PC-3 (cell line): ENCODE measurements around the gene MANEAL. TPM values are rescaled to one million over a fixed set of nuclear protein-coding genes. Genes with fewer than 3 reads are reported as not detected.

Source experiments
- ATAC-seq: fragments of 200-7000 bp; cut with Tn5 transposase; 2 replicates; pipeline ENCODE4 v1.9.1; 2020; ENCODE audit warnings: mild to moderate bottlenecking, moderate library complexity
- BruUV-seq: library from RNA; stranded (reverse); fragments of 400-500 nt; replicated peaks from 2 replicates; lab custom pipeline; 2021; lab: Mats Ljungman, UMichigan
- CTCF ChIA-PET: fragments of 300-600 bp; sonication (Branson Sonifier 250); formaldehyde crosslinking; loops from one replicate; lab custom pipeline; 2022; ENCODE audit warnings: antibody characterized with exemption; lab: Charles Lee
- POLR2A ChIA-PET: fragments of 300-600 bp; sonication (Branson Sonifier 250); formaldehyde crosslinking; loops from one replicate; lab custom pipeline; 2022; ENCODE audit warnings: antibody characterized with exemption; ENCODE audit not compliant: unreplicated experiment; lab: Charles Lee
- DNase-seq: peaks from one replicate; pipeline ENCODE4 v3.0.0-alpha.2; 2015
- H2AFZ ChIP-seq: fragments of 300-600 bp; sonication (generic); 2 replicates; pipeline ENCODE4 v1.6.0; 2016; ENCODE audit warnings: antibody characterized with exemption, low read length
- H3F3A ChIP-seq: fragments of 300-600 bp; sonication (generic); one replicate; pipeline ENCODE4 v1.6.0; 2017; ENCODE audit warnings: antibody characterized with exemption, low read length, control low read depth, mild to moderate bottlenecking; ENCODE audit not compliant: unreplicated experiment
- H3K27ac ChIP-seq: fragments of 300-600 bp; sonication (generic); 2 replicates; pipeline ENCODE4 v1.5.1; 2016; ENCODE audit warnings: mild to moderate bottlenecking, low read length
- H3K27me3 ChIP-seq: fragments of 300-600 bp; sonication (generic); 2 replicates; pipeline ENCODE4 v1.6.1; 2016; ENCODE audit warnings: low read length, mixed read lengths
- H3K36me3 ChIP-seq: fragments of 300-600 bp; sonication (generic); 2 replicates; pipeline ENCODE4 v1.6.1; 2016; ENCODE audit warnings: low read depth, mixed run types, low read length, mixed read lengths
- H3K4me1 ChIP-seq: fragments of 300-600 bp; sonication (generic); 2 replicates; pipeline ENCODE4 v1.5.1; 2016; ENCODE audit warnings: low read length; ENCODE audit not compliant: insufficient read depth
- H3K4me2 ChIP-seq: fragments of 300-600 bp; sonication (generic); 2 replicates; pipeline ENCODE4 v1.6.0; 2016; ENCODE audit warnings: low read length
- H3K4me3 ChIP-seq: fragments of 300-600 bp; sonication (generic); 2 replicates; pipeline ENCODE4 v1.5.1; 2016; ENCODE audit warnings: mild to moderate bottlenecking, low read length, mixed read lengths
- H3K79me2 ChIP-seq: fragments of 300-600 bp; sonication (generic); 2 replicates; pipeline ENCODE4 v1.6.1; 2017; ENCODE audit warnings: low read length, mixed read lengths
- H3K9ac ChIP-seq: fragments of 300-600 bp; sonication (generic); 2 replicates; pipeline ENCODE4 v1.6.0; 2016; ENCODE audit warnings: mild to moderate bottlenecking, low read length
- H3K9me2 ChIP-seq: fragments of 300-600 bp; sonication (generic); replicated peaks from 2 replicates; pipeline ENCODE4 v1.6.1; 2016; ENCODE audit warnings: mixed run types, low read length, mixed read lengths
- H3K9me3 ChIP-seq: fragments of 300-600 bp; sonication (generic); 2 replicates; pipeline ENCODE4 v1.6.1; 2016; ENCODE audit warnings: low read length, mixed read lengths
- H4K20me1 ChIP-seq: fragments of 300-600 bp; sonication (generic); 2 replicates; pipeline ENCODE4 v1.6.1; 2016; ENCODE audit warnings: low read length, mixed read lengths
- EZH2 ChIP-seq: fragments of 300-600 bp; sonication (generic); IDR thresholded peaks from one replicate; pipeline ENCODE4 v1.6.1; 2017; ENCODE audit warnings: antibody characterized with exemption, mild to moderate bottlenecking, low read length; ENCODE audit not compliant: unreplicated experiment
- EZH2phosphoT487 ChIP-seq: fragments of 300-600 bp; sonication (generic); IDR thresholded peaks from 2 replicates; pipeline ENCODE4 v1.6.1; 2018; ENCODE audit warnings: mild to moderate bottlenecking, antibody characterized with exemption, low read length, borderline replicate concordance
- intact Hi-C: fragments of 100-400 bp; cut with micrococcal nuclease; formaldehyde crosslinking; loops from 2 replicates; pipeline ENCODE4 v1.9.0; 2023
- total RNA-seq: library from RNA; depleted of rRNA; stranded (reverse); fragments of >200 nt; gene quantifications from 2 replicates; pipeline ENCODE4 v1.2.3, GENCODE V29; 2014
- TF ChIP-seq, protein P1 (sequence below): fragments of 300-600 bp; sonication (generic); conservative IDR thresholded peaks from 2 replicates; pipeline ENCODE4 v1.5.1; 2017; ENCODE audit warnings: antibody characterized with exemption, low read depth, mild to moderate bottlenecking, low read length

Gene MANEAL
- total RNA-seq, 1 experiment from 2014 or later, result 47.6 TPM

- no peaks in the 10 kb centered on the region for H3K79me2 ChIP-seq
- no peak for DNase-seq
- peaks cover 5% of the 10 kb centered on the region; the same call in 1 of the 2 replicates for H3K4me1 ChIP-seq
- no peak overlapping the region for H3K4me3 ChIP-seq
- no peak overlapping the region for H3K9ac ChIP-seq
- H2AFZ ChIP-seq, result no peak overlapping the region
- ChIA-PET POLR2A (no interaction called here), CTCF (no interaction called here)
- no peaks in the 10 kb centered on the region for H3K9me3 ChIP-seq
- ATAC-seq, result no peak
- H3F3A ChIP-seq, result no peaks in the 10 kb centered on the region
- no peaks in the 10 kb centered on the region for H3K36me3 ChIP-seq
- no peaks in the 10 kb centered on the region for H3K27me3 ChIP-seq
- H4K20me1 ChIP-seq, result no peaks in the 10 kb centered on the region
- no peak overlapping the region for H3K27ac ChIP-seq
- BruUV-seq, result no TSS peak
- H3K4me2 ChIP-seq, result no peak overlapping the region
- intact Hi-C loops, result no loop called here
- no peaks in the 10 kb centered on the region for H3K9me2 ChIP-seq
- no peak for TF ChIP-seq EZH2
- no peak for TF ChIP-seq EZH2phosphoT487
- TF ChIP-seq, protein P1, sequence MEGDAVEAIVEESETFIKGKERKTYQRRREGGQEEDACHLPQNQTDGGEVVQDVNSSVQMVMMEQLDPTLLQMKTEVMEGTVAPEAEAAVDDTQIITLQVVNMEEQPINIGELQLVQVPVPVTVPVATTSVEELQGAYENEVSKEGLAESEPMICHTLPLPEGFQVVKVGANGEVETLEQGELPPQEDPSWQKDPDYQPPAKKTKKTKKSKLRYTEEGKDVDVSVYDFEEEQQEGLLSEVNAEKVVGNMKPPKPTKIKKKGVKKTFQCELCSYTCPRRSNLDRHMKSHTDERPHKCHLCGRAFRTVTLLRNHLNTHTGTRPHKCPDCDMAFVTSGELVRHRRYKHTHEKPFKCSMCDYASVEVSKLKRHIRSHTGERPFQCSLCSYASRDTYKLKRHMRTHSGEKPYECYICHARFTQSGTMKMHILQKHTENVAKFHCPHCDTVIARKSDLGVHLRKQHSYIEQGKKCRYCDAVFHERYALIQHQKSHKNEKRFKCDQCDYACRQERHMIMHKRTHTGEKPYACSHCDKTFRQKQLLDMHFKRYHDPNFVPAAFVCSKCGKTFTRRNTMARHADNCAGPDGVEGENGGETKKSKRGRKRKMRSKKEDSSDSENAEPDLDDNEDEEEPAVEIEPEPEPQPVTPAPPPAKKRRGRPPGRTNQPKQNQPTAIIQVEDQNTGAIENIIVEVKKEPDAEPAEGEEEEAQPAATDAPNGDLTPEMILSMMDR, result no peak
These were observed 37.6 kb upstream of the MANEAL start for GRCh38 chr1:37755951-37756560.

DNA sequence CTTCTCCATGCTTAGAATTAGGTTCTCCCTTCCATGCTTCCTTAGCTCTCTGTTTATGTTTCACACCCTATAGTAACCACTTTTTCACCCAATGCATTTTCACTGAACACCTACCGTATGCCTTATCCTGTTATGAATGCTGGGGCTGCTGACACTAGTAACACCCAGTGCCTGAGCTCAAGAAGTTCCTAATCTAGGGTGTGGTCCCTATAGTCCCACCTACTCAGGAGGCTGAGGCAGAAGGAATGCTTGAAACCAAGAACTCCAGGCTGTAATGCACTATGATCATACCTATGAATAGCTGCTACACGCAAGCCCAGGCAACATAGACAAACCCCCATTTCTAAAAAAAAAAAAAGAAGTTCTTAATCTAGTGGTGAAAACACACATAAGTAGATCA, 34.2 kb upstream of the MANEAL start:
- intact Hi-C loops, result no loop called here
- TF ChIP-seq EZH2, result no peak
- TF ChIP-seq EZH2phosphoT487, result no peak
- TF ChIP-seq, protein P1, result no peak
- no peak overlapping the region for H3K9ac ChIP-seq
- no peaks in the 10 kb centered on the region for H4K20me1 ChIP-seq
- H3K9me2 ChIP-seq, result no peaks in the 10 kb centered on the region
- no peaks in the 10 kb centered on the region for H3K9me3 ChIP-seq
- H3K27me3 ChIP-seq, result peaks cover 8% of the 10 kb centered on the region; the same call in 1 of the 2 replicates
- H3K4me2 ChIP-seq, result no peak overlapping the region
- CTCF ChIA-PET, result no interaction called here
- DNase-seq (no peak), ATAC-seq (no peak)
- H3F3A ChIP-seq, result no peaks in the 10 kb centered on the region
- no peak overlapping the region for H3K27ac ChIP-seq
- no TSS peak for BruUV-seq
- no peak overlapping the region for H3K4me3 ChIP-seq
- H3K36me3 ChIP-seq, result no peaks in the 10 kb centered on the region
- H2AFZ ChIP-seq, result no peak overlapping the region
- POLR2A ChIA-PET, result no interaction called here
- no peaks in the 10 kb centered on the region for H3K79me2 ChIP-seq
- peaks cover 5% of the 10 kb centered on the region; the same call in 1 of the 2 replicates for H3K4me1 ChIP-seq

DNA sequence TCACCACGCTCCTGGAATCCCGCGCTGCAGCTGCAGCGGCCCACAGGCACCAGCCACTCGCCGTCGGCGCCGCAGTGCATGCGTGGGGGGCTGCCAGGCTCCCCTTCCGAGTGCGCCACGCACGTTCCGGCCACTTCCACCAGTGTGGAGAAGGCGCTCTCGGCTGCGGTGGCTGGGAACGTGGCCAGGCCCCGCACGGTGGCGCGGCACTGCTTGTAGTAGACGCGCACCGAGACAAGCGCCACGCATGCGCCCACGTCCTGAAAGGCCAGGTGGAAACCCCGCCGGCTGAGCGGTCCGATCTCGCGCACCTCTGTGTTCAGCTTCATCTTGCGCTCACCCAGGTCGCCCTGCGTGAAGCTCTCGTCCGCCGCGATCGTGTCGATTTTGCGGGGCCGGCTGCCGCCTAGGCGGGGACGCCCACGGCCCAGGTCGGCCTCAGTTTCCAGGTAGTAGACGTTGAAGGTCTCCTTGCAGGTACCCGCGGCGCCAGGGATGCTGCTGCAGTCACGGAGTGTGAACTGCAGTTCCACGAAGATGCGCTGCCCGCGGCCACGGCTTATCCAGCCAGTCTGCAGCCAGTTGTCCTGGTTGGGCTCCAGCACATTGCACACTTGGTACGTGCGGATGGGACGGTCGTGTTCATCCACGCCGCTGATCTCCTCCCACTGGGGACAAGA, 32.1 kb upstream of the MANEAL start:
- H3K27ac ChIP-seq, result no peak overlapping the region
- TF ChIP-seq EZH2phosphoT487 (no peak), EZH2 (no peak)
- TF ChIP-seq, protein P1, result no peak
- H3K9ac ChIP-seq, result no peak overlapping the region
- H3K9me3 ChIP-seq, result no peaks in the 10 kb centered on the region
- H3K27me3 ChIP-seq, result peaks cover 28% of the 10 kb centered on the region
- ChIA-PET CTCF (no interaction called here), POLR2A (no interaction called here)
- DNase-seq (no peak), ATAC-seq (no peak)
- H3K36me3 ChIP-seq, result no peaks in the 10 kb centered on the region
- no peak overlapping the region for H3K4me3 ChIP-seq
- BruUV-seq, result no TSS peak
- no peaks in the 10 kb centered on the region for H3K79me2 ChIP-seq
- no peak overlapping the region for H3K4me2 ChIP-seq
- H3K9me2 ChIP-seq, result no peaks in the 10 kb centered on the region
- H3F3A ChIP-seq, result no peaks in the 10 kb centered on the region
- no peaks in the 10 kb centered on the region for H4K20me1 ChIP-seq
- H2AFZ ChIP-seq, result no peak overlapping the region
- intact Hi-C loops, result no loop called here
- peaks cover 6% of the 10 kb centered on the region for H3K4me1 ChIP-seq
